Smooth muscle cell (in vitro differentiated cells): ENCODE measurements around the gene ZNF575. TPM values are rescaled to one million over a fixed set of nuclear protein-coding genes. Genes with fewer than 3 reads are reported as not detected.

Experiments used
- DNase-seq: peaks from one replicate; lab custom pipeline; 2025; ENCODE audit not compliant: unreplicated experiment; lab: John Stamatoyannopoulos, UW
- H2AFZ ChIP-seq: fragments of 200-600 bp; sonication (generic); 2 replicates; pipeline ENCODE4 v1.6.0; 2016; ENCODE audit warnings: antibody characterized with exemption, low read depth, mild to moderate bottlenecking
- H3F3A ChIP-seq: fragments of 200-600 bp; sonication (generic); 2 replicates; pipeline ENCODE4 v1.6.0; 2017; ENCODE audit warnings: antibody characterized with exemption, low read depth
- H3K27ac ChIP-seq: fragments of 200-600 bp; sonication (generic); 2 replicates; pipeline ENCODE4 v1.5.1; 2016; ENCODE audit warnings: low read depth, mild to moderate bottlenecking
- H3K27me3 ChIP-seq: fragments of 200-600 bp; sonication (generic); 2 replicates; pipeline ENCODE4 v1.6.1; 2016; ENCODE audit warnings: low read depth, mild to moderate bottlenecking
- H3K36me3 ChIP-seq: fragments of 200-600 bp; sonication (generic); 2 replicates; pipeline ENCODE4 v1.5.1; 2016; ENCODE audit warnings: low read depth
- H3K4me1 ChIP-seq: fragments of 200-600 bp; sonication (generic); 2 replicates; pipeline ENCODE4 v1.5.1; 2016; ENCODE audit warnings: low read depth
- H3K4me2 ChIP-seq: fragments of 200-600 bp; sonication (generic); 2 replicates; pipeline ENCODE4 v1.6.0; 2016; ENCODE audit warnings: mild to moderate bottlenecking
- H3K4me3 ChIP-seq: fragments of 200-600 bp; sonication (generic); 2 replicates; pipeline ENCODE4 v1.5.1; 2016; ENCODE audit warnings: mild to moderate bottlenecking
- H3K79me2 ChIP-seq: fragments of 200-600 bp; sonication (generic); 2 replicates; pipeline ENCODE4 v1.6.0; 2016; ENCODE audit warnings: low read depth, mild to moderate bottlenecking
- H3K9ac ChIP-seq: fragments of 200-600 bp; sonication (generic); 2 replicates; pipeline ENCODE4 v1.6.0; 2016; ENCODE audit warnings: low read depth
- H3K9me3 ChIP-seq: fragments of 200-600 bp; sonication (generic); replicated peaks from 2 replicates; pipeline ENCODE4 v1.5.1; 2016; ENCODE audit warnings: low read depth
- H4K20me1 ChIP-seq: fragments of 200-600 bp; sonication (generic); 2 replicates; pipeline ENCODE4 v1.6.0; 2016; ENCODE audit warnings: low read depth
- CTCF ChIP-seq: fragments of 200-600 bp; sonication (generic); IDR thresholded peaks from 2 replicates; pipeline ENCODE4 v1.5.1; 2017; ENCODE audit warnings: borderline replicate concordance, mild to moderate bottlenecking, antibody characterized with exemption; ENCODE audit not compliant: insufficient read depth, poor library complexity, severe bottlenecking
- WGBS: methylation state at CpG from one replicate; pipeline ENCODE4 v1.1.7; 2016; ENCODE audit warnings: low lambda C conversion rate; 5-methylcytosine and 5-hydroxymethylcytosine counted together
- polyA plus RNA-seq: library from polyadenylated mRNA; unstranded; fragments of >200 nt; fragmentation: Nextera tagmentation; extraction: Ambion mirVana; gene quantifications from 2 replicates; pipeline ENCODE4 v1.2.1, GENCODE V29; 2016
- total RNA-seq: library from RNA; depleted of rRNA; stranded (reverse); fragments of >200 nt; gene quantifications from 2 replicates; pipeline ENCODE4 v1.2.3, GENCODE V29; 2014

The ZNF575 gene
- total and polyA plus RNA-seq, 2 experiments from 2014 or later, result 0.18 to 1.7 TPM

GRCh38 chr19:43548706-43549105, 15.7 kb downstream of the ZNF575 start:
- TF ChIP-seq CTCF, result no peak
- WGBS, result 99% methylated on average over 2 of the region's 2 CpGs

GRCh38 chr19:43551399-43552197, 18.6 kb downstream of the ZNF575 start:
- H3K9me3 ChIP-seq, result no peaks in the 10 kb centered on the region
- no peak for TF ChIP-seq CTCF
- no peaks in the 10 kb centered on the region for H3K79me2 ChIP-seq
- no peak overlapping the region for H3K27ac ChIP-seq
- no peaks in the 10 kb centered on the region for H3K27me3 ChIP-seq
- no peaks in the 10 kb centered on the region for H4K20me1 ChIP-seq
- DNase-seq, result no peak
- no peak overlapping the region for H3K4me3 ChIP-seq
- H2AFZ ChIP-seq, result no peak overlapping the region
- WGBS, result 93% methylated on average over 23 of the region's 23 CpGs
- H3K4me1 ChIP-seq, result no peaks in the 10 kb centered on the region
- H3K9ac ChIP-seq, result no peak overlapping the region
- H3F3A ChIP-seq, result no peaks in the 10 kb centered on the region
- H3K4me2 ChIP-seq, result no peak overlapping the region
- H3K36me3 ChIP-seq, result no peaks in the 10 kb centered on the region

More at GRCh38 chr19:43548706-43549105, 15.7 kb downstream of the ZNF575 start:
- Histone ChIP-seq H2AFZ (no peak overlapping the region), H3K27me3 (no peaks in the 10 kb centered on the region), H3K9me3 (no peaks in the 10 kb centered on the region), H3F3A (no peaks in the 10 kb centered on the region), H3K27ac (no peak overlapping the region), H3K36me3 (no peaks in the 10 kb centered on the region), H3K4me2 (no peak overlapping the region), H3K9ac (no peak overlapping the region), H3K79me2 (no peaks in the 10 kb centered on the region), H4K20me1 (no peaks in the 10 kb centered on the region), H3K4me1 (no peaks in the 10 kb centered on the region), H3K4me3 (no peak overlapping the region)
- DNase-seq, result no peak

GRCh38 chr19:43552198-43552450, 19.1 kb downstream of the ZNF575 start:
- no peak overlapping the region for H3K4me3 ChIP-seq

More at GRCh38 chr19:43552198-43552450, 19.1 kb downstream of the ZNF575 start:
- no peaks in the 10 kb centered on the region for H3K9me3 ChIP-seq
- no peak for TF ChIP-seq CTCF
- no peaks in the 10 kb centered on the region for H4K20me1 ChIP-seq
- H3K27me3 ChIP-seq, result no peaks in the 10 kb centered on the region
- 97% methylated on average over 3 of the region's 3 CpGs for WGBS
- H3K27ac ChIP-seq, result no peak overlapping the region
- no peaks in the 10 kb centered on the region for H3K36me3 ChIP-seq
- no peak for DNase-seq
- no peaks in the 10 kb centered on the region for H3K4me1 ChIP-seq
- no peaks in the 10 kb centered on the region for H3F3A ChIP-seq
- H3K9ac ChIP-seq, result no peak overlapping the region
- no peaks in the 10 kb centered on the region for H3K79me2 ChIP-seq
- no peak overlapping the region for H3K4me2 ChIP-seq
- no peak overlapping the region for H2AFZ ChIP-seq
